CD4-positive, alpha-beta T cell treated with Interleukin-10 for 1 hour (primary cell): Measurements from ENCODE around the gene PRKG1.

Experiments used
- DNase-seq: peaks from one replicate; pipeline ENCODE4 v3.0.0-alpha.2; 2020

PRKG1 gene

GRCh38 chr10:51462076-51462779, 387.9 kb downstream of the PRKG1 start:
- no peak for DNase-seq

GRCh38 chr10:51468424-51468823, 394.1 kb downstream of the PRKG1 start:
- no peak for DNase-seq

GRCh38 chr10:51469686-51470085, 395.4 kb downstream of the PRKG1 start:
- no peak for DNase-seq

- no peak for DNase-seq
These were observed 397.0 kb downstream of the PRKG1 start for GRCh38 chr10:51471271-51471670.

- no peak for DNase-seq
These were observed 397.9 kb downstream of the PRKG1 start for GRCh38 chr10:51472154-51472553.

- no peak for DNase-seq
These were observed 405.4 kb downstream of the PRKG1 start for GRCh38 chr10:51479711-51480110.

- DNase-seq, result no peak
These were observed 411.4 kb downstream of the PRKG1 start for GRCh38 chr10:51485668-51486067.

GRCh38 chr10:51487576-51487975, 413.3 kb downstream of the PRKG1 start:
- no peak for DNase-seq

- no peak for DNase-seq
These were observed 414.6 kb downstream of the PRKG1 start for GRCh38 chr10:51488766-51489408.

- DNase-seq, result no peak
These were observed 424.1 kb downstream of the PRKG1 start for GRCh38 chr10:51498424-51498823.

GRCh38 chr10:51501396-51501795, 427.1 kb downstream of the PRKG1 start:
- DNase-seq, result no peak

- DNase-seq, result no peak
These were observed 427.8 kb downstream of the PRKG1 start for GRCh38 chr10:51502124-51502523.

GRCh38 chr10:51503378-51503777, 429.1 kb downstream of the PRKG1 start:
- DNase-seq, result no peak

- no peak for DNase-seq
These were observed 433.2 kb downstream of the PRKG1 start for GRCh38 chr10:51507476-51507875.

GRCh38 chr10:51508156-51508555, 433.9 kb downstream of the PRKG1 start:
- DNase-seq, result no peak

- no peak for DNase-seq
These were observed 435.9 kb downstream of the PRKG1 start for GRCh38 chr10:51510231-51510630.

- no peak for DNase-seq
These were observed 447.3 kb downstream of the PRKG1 start for GRCh38 chr10:51521605-51522004.

GRCh38 chr10:51522858-51523257, 448.6 kb downstream of the PRKG1 start:
- DNase-seq, result no peak

- no peak for DNase-seq
These were observed 449.2 kb downstream of the PRKG1 start for GRCh38 chr10:51523440-51523839.

- no peak for DNase-seq
These were observed 449.8 kb downstream of the PRKG1 start for GRCh38 chr10:51524041-51524440.

GRCh38 chr10:51527522-51528219, 453.4 kb downstream of the PRKG1 start:
- no peak for DNase-seq

GRCh38 chr10:51528527-51528926, 454.2 kb downstream of the PRKG1 start:
- DNase-seq, result no peak

- DNase-seq, result no peak
These were observed 456.3 kb downstream of the PRKG1 start for GRCh38 chr10:51530541-51530940.

- no peak for DNase-seq
These were observed 457.8 kb downstream of the PRKG1 start for GRCh38 chr10:51532044-51532443.
